Spleen (tissue), 11 donors: Measurements from ENCODE around the gene ZC3H12C. TPM values are rescaled to one million over a fixed set of nuclear protein-coding genes. Genes with fewer than 3 reads are reported as not detected.

Source experiments
- DNase-seq: peaks from one replicate; pipeline ENCODE4 v3.0.0-alpha.2; 2020
- H3K27ac ChIP-seq, 8 donors: fragments of 200-600 bp; sonication (generic) in 7 of 8; 1 replicate in 4 of 8; 2 replicates in 4 of 8; pipeline versions ENCODE4 v1.5.0 to v1.8.0; 2016 to 2021; ENCODE audit warnings: inconsistent platforms in 4 of 8, mild to moderate bottlenecking in 4 of 8, moderate library complexity in 1 of 8
- H3K27me3 ChIP-seq, 7 donors: fragments of 200-600 bp; sonication (generic) in 6 of 7; replicated peaks in 1 of 7; 1 replicate in 4 of 7; 2 replicates in 3 of 7; pipeline versions ENCODE4 v1.5.0 to v1.8.0; 2016 to 2021; ENCODE audit warnings: inconsistent platforms in 3 of 7, mild to moderate bottlenecking in 1 of 7
- H3K36me3 ChIP-seq, 6 donors: fragments of 200-600 bp; sonication (generic) in 5 of 6; 1 replicate in 4 of 6; 2 replicates in 2 of 6; pipeline versions ENCODE4 v1.5.0 to v1.8.0; 2016 to 2021; ENCODE audit warnings: inconsistent platforms in 2 of 6
- H3K4me1 ChIP-seq, 6 donors: fragments of 200-600 bp; sonication (generic) in 5 of 6; 1 replicate in 3 of 6; 2 replicates in 3 of 6; pipeline versions ENCODE4 v1.5.0 to v1.8.0; 2016 to 2021; ENCODE audit warnings: inconsistent platforms in 3 of 6
- H3K4me3 ChIP-seq, 8 donors: fragments of 200-600 bp; sonication (generic) in 7 of 8; 1 replicate in 4 of 8; 2 replicates in 4 of 8; pipeline versions ENCODE4 v1.5.0 to v1.8.0; 2016 to 2021; ENCODE audit warnings: inconsistent platforms in 4 of 8, mild to moderate bottlenecking in 4 of 8, moderate library complexity in 2 of 8
- H3K9me3 ChIP-seq, 8 donors: fragments of 200-600 bp; sonication (generic) in 7 of 8; 1 replicate in 4 of 8; 2 replicates in 4 of 8; pipeline versions ENCODE4 v1.5.0 to v1.8.0; 2016 to 2021; ENCODE audit warnings: inconsistent platforms in 4 of 8
- POLR2A ChIP-seq, 3 donors: fragments of 450-650 bp; IDR thresholded peaks; one replicate each; pipeline ENCODE4 v1.5.1; 2017; ENCODE audit warnings: antibody characterized with exemption in 3 of 3, mild to moderate bottlenecking in 1 of 3
- POLR2AphosphoS5 ChIP-seq, 3 donors: sonication (generic); formaldehyde crosslinking; IDR thresholded peaks; one replicate each; pipeline ENCODE4 v1.5.1; 2017; ENCODE audit warnings: antibody characterized with exemption in 3 of 3
- WGBS, 5 donors: extraction: QIAGEN DNeasy Blood & Tissue Kit in 3 of 5; methylation state at CpG; one replicate each; pipeline versions ENCODE4 v1.1.5 to v1.1.7; 2013 to 2018; 5-methylcytosine and 5-hydroxymethylcytosine counted together
- intact Hi-C: fragments of 100-400 bp; cut with DNase I; formaldehyde crosslinking; loops from one replicate; pipeline ENCODE4 v1.15.0; 2023; ENCODE audit warnings: low total_unique reads
- polyA plus RNA-seq, 3 donors: library from polyadenylated mRNA; stranded (reverse); fragments of 200-250 nt; gene quantifications; one replicate each; pipeline ENCODE4 v1.2.1, GENCODE V29; 2013
- total RNA-seq, 7 donors: library from RNA; depleted of rRNA in 3 of 7; stranded (reverse); fragments of >200 nt in 3 of 7; fragmentation: NEBNext Ultra II Directional in 4 of 7; extraction: Animal tissue kit (Norgen Biotek cat#: 25700) in 4 of 7; gene quantifications; one replicate each; pipeline versions ENCODE4 v1.1.0 to v1.2.1, GENCODE V29; 2016 to 2021
- TF ChIP-seq, protein P1 (sequence below), 11 experiments: fragments of 200-600 bp in 7 of 11; fragments of 450-650 bp in 4 of 11; sonication (generic) in 4 of 11; IDR thresholded peaks in 8 of 11; conservative IDR thresholded peaks in 3 of 11; 1 replicate in 7 of 11; 2 replicates in 4 of 11; pipeline versions ENCODE4 v1.4.0 to v1.8.0; 2016 to 2021; ENCODE audit warnings: antibody characterized with exemption in 11 of 11, inconsistent platforms in 4 of 11, mild to moderate bottlenecking in 1 of 11
- donor health status: healthy with polysubstance abuse.
- donor health status: DM: no; HTN: no; CAD: no; lungs with moderate emphysema.
- donor health status: DM: no; HTN: no; CAD: no.
- donor health status: Bipolar disorder and iron deficiency.
- donor health status: healthy.
- donor health status: DM: no; HTN: no; CAD: no.
- donor health status: DM: yes; HTN: yes; CAD: no.

The ZC3H12C gene
- total and polyA plus RNA-seq, 10 donors, result 0.44 to 10.4 (median 5.1) TPM

DNA sequence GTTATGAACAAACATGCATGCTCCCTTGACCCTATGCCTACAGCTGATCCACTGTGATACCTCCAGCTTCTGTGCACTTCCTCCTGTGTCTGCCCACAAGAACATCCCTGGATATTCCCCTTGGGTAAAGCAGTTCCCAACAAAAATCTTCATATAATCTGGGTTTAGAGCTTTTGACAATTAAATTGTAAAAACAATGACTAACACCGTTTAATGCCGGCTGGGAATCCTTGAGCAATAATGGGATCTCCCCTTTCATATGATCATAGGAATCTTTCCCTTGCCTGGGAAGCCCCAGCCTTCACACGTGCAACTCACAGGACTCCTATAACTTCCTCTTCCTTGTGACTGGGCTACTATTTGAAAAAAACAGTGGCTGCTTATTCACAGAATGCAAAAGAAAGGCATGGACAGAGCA lies 6.3 kb upstream of the ZC3H12C start:
- H3K36me3 ChIP-seq, result no peaks in the 10 kb centered on the region
- no peak overlapping the region for H3K4me3 ChIP-seq
- TF ChIP-seq POLR2A (IDR thresholded peaks at IDR 0.05) (no peak), POLR2AphosphoS5 (IDR thresholded peaks at IDR 0.05) (no peak)
- TF ChIP-seq, protein P1, sequence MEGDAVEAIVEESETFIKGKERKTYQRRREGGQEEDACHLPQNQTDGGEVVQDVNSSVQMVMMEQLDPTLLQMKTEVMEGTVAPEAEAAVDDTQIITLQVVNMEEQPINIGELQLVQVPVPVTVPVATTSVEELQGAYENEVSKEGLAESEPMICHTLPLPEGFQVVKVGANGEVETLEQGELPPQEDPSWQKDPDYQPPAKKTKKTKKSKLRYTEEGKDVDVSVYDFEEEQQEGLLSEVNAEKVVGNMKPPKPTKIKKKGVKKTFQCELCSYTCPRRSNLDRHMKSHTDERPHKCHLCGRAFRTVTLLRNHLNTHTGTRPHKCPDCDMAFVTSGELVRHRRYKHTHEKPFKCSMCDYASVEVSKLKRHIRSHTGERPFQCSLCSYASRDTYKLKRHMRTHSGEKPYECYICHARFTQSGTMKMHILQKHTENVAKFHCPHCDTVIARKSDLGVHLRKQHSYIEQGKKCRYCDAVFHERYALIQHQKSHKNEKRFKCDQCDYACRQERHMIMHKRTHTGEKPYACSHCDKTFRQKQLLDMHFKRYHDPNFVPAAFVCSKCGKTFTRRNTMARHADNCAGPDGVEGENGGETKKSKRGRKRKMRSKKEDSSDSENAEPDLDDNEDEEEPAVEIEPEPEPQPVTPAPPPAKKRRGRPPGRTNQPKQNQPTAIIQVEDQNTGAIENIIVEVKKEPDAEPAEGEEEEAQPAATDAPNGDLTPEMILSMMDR (IDR thresholded peaks at IDR 0.05 in 8 of 11, conservative IDR thresholded peaks at IDR 0.05 in 3 of 11), result no peak
- H3K9me3 ChIP-seq, result no peaks in the 10 kb centered on the region
- no peak for DNase-seq
- peaks cover 0 to 3% (median under 1%) of the 10 kb centered on the region in 6 donors for H3K4me1 ChIP-seq
- no peak overlapping the region for H3K27ac ChIP-seq
- H3K27me3 ChIP-seq, result peaks cover 0 to 36% (median 3%) of the 10 kb centered on the region in 7 donors
- intact Hi-C loops, result no loop called here
- 15 to 31% (median 25%) methylated on average over 3 of the region's 3 CpGs for WGBS, 5 donors

DNA sequence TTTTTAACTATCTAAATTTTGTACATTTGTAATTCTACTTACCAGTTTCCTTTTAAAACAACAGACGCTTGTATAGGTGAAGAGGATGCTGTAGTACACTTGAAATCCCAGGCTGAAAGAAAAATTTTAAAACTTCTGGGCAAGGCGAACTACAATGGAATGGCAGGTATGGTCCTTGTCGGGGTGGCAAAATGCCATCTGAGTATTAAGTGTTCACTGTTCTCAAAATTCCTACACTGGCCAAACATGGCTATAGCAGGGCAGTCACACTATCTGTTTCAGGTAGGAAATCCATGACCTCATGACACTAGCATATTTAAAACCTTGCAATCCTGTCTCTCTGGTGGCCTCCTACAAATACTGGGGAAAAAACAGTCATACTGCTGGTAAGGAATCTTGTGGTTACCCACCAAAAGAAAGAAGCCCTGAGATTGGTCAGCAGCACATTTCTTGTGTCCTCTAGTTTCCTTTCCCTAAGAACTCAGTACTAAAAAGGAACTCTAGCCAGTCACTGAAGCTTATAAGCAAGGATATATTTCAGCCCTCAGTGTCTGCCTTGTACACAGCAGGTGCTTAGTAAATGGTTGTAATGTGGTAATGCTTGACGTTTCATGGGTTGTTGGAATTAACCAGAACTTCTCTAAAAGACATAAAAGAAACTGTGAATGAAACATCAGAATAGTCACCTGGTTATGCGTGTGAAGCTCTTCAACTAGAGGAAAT lies 5.2 kb upstream of the ZC3H12C start:
- H3K4me1 ChIP-seq, result peaks cover 0 to 11% (median 7%) of the 10 kb centered on the region in 6 donors
- no peak for DNase-seq
- peaks cover 0 to 47% (median 5%) of the 10 kb centered on the region in 7 donors for H3K27me3 ChIP-seq
- H3K4me3 ChIP-seq, result no peak overlapping the region
- no peak for TF ChIP-seq POLR2A (IDR thresholded peaks at IDR 0.05)
- TF ChIP-seq, protein P1 (IDR thresholded peaks at IDR 0.05 in 8 of 11, conservative IDR thresholded peaks at IDR 0.05 in 3 of 11), result no peak
- TF ChIP-seq POLR2AphosphoS5 (IDR thresholded peaks at IDR 0.05), result no peak
- no peaks in the 10 kb centered on the region for H3K36me3 ChIP-seq
- intact Hi-C loops, result no loop called here
- 71 to 83% (median 77%) methylated on average over 5 of the region's 5 CpGs for WGBS, 5 donors
- no peaks in the 10 kb centered on the region for H3K9me3 ChIP-seq
- H3K27ac ChIP-seq, result no peak overlapping the region

DNA sequence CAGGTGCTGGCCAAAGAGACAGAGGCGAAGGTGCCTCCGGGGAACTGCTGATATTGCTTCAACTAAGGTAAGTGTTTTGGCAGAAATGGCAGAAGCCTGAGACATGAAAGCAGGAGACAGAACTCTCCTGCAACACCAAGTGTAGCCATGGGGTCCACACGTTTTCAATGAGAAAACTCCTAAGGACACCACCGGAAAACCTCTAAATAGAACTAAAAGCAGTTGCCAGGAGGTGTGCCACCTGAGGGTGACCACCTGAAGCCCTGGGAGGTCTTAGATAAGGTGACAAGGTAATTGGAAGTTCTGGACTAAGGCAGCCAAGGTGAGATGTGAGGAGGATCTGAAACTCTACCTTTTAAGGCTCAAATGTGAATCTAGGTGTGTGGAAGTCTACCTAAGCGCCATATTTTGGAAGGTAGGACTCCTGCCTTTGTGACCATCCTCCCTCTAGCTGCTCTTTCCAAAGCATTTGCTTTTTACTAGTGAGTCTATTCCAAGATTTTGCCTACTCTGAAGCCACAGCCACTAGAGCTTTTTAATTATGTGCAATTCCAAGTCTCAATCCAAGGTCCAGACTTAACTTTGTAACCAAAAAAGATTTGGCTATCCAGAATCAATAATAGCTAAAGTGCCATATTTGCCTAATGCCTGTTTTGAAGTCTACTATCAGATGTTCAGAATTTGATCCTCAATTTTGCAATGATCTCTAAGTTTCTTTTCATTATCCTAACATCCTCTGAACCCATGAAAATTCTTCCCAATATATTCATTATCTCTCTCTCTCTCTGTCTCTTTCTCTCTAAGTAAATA lies 4.5 kb upstream of the ZC3H12C start:
- Histone ChIP-seq H3K27ac (no peak overlapping the region), H3K9me3 (no peaks in the 10 kb centered on the region), H3K4me1 (peaks cover 0 to 15% (median 11%) of the 10 kb centered on the region in 6 donors), H3K27me3 (peaks cover 0 to 54% (median 11%) of the 10 kb centered on the region in 7 donors), H3K4me3 (no peak overlapping the region), H3K36me3 (no peaks in the 10 kb centered on the region)
- TF ChIP-seq, protein P1 (IDR thresholded peaks at IDR 0.05 in 8 of 11, conservative IDR thresholded peaks at IDR 0.05 in 3 of 11), result no peak
- TF ChIP-seq POLR2A (IDR thresholded peaks at IDR 0.05), result no peak
- TF ChIP-seq POLR2AphosphoS5 (IDR thresholded peaks at IDR 0.05), result no peak
- 87 to 95% (median 89%) methylated on average over 5 of the region's 5 CpGs for WGBS, 5 donors
- intact Hi-C loops, result no loop called here
- no peak for DNase-seq
